ENCODE data around the gene LRRC9. TPM values are rescaled to one million over a fixed set of nuclear protein-coding genes. Genes with fewer than 3 reads are reported as not detected.

LRRC9 gene
- polyA plus RNA-seq, 1 of the 3 experiments (the other 2 are of a cell fraction), result not detected

GRCh38 chr14:59897757-59898383 lies 22.1 kb upstream of the LRRC9 start:
- WGBS (ENCODE audit: low lambda C conversion rate), result 16% methylated on average over 8 of the region's 8 CpGs
- Histone ChIP-seq H3K9me2 (no peaks in the 10 kb centered on the region), H3K9me3 (no peaks in the 10 kb centered on the region), H4K20me1 (ENCODE audit: insufficient read depth) (no peaks in the 10 kb centered on the region), H3K4me1 (ENCODE audit: control insufficient read depth in 1 of 2, insufficient read depth in 2 of 2, low read depth in 1 of 2, low read length in 1 of 2) (no peaks in the 10 kb centered on the region), H3K36me3 (replicated peaks in 1 of 2; ENCODE audit: control insufficient read depth in 1 of 2, insufficient read depth in 2 of 2, low read length in 1 of 2) (no peaks in the 10 kb centered on the region), H3K27ac (ENCODE audit: low read depth in 2 of 2, low read length in 1 of 2) (no peak overlapping the region), H3K4me3 (ENCODE audit: low read depth in 2 of 2, low read length in 1 of 2) (no peak overlapping the region; a peak in 1 of 4 replicates), H3F3A (replicated peaks; ENCODE audit: insufficient read depth) (no peaks in the 10 kb centered on the region), H2AFZ (ENCODE audit: low read depth) (no peak overlapping the region), H3K4me2 (no peak overlapping the region), H3K79me2 (ENCODE audit: insufficient read depth) (no peaks in the 10 kb centered on the region), H3K27me3 (ENCODE audit: insufficient read depth) (no peaks in the 10 kb centered on the region), H3K9ac (no peak overlapping the region)
- ChIA-PET POLR2A (interaction anchor here (1.2 kb wide), 1 partner anchor 190 kb away, joined by 3 read pairs; no protein-coding TSS in a partner anchor), CTCF (interaction anchor here (0.5 to 4.2 kb wide), 82 partner anchors 8 to 772 kb away, joined by 3 to 158 read pairs (median 4); partner anchors contain the start of genes CCDC175, JKAMP, L3HYPDH and LRRC9)
- peak; percentile 51 for DNase-seq
- TF ChIP-seq GATA2 (CRISPR knock-in tag; IDR thresholded peaks at IDR 0.05) (no peak), MXI1 (IDR thresholded peaks at IDR 0.05; ENCODE audit: low read depth, low read length) (no peak), PBX3 (IDR thresholded peaks at IDR 0.05) (no peak), POLR2AphosphoS5 (IDR thresholded peaks at IDR 0.05; ENCODE audit: low read depth, low read length) (no peak), FOXJ3 (CRISPR knock-in tag; IDR thresholded peaks at IDR 0.05) (no peak), MEF2A (IDR thresholded peaks at IDR 0.05; ENCODE audit: borderline replicate concordance, low read depth) (no peak), YY1 (IDR thresholded peaks at IDR 0.05; ENCODE audit: low read depth) (no peak), CTCF (IDR thresholded peaks at IDR 0.05) (peak; percentile 50), RAD21 (IDR thresholded peaks at IDR 0.05; ENCODE audit: low read length) (peak; percentile 91), SMC3 (IDR thresholded peaks at IDR 0.05; ENCODE audit: low read depth, low read length) (peak; percentile 79)
- TF ChIP-seq, protein P1, sequence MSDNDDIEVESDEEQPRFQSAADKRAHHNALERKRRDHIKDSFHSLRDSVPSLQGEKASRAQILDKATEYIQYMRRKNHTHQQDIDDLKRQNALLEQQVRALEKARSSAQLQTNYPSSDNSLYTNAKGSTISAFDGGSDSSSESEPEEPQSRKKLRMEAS (IDR thresholded peaks at IDR 0.05; ENCODE audit: low read depth), result no peak
- TF ChIP-seq, protein P2, sequence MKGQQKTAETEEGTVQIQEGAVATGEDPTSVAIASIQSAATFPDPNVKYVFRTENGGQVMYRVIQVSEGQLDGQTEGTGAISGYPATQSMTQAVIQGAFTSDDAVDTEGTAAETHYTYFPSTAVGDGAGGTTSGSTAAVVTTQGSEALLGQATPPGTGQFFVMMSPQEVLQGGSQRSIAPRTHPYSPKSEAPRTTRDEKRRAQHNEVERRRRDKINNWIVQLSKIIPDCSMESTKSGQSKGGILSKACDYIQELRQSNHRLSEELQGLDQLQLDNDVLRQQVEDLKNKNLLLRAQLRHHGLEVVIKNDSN (IDR thresholded peaks at IDR 0.05; ENCODE audit: borderline replicate concordance, low read depth), result no peak

DNA sequence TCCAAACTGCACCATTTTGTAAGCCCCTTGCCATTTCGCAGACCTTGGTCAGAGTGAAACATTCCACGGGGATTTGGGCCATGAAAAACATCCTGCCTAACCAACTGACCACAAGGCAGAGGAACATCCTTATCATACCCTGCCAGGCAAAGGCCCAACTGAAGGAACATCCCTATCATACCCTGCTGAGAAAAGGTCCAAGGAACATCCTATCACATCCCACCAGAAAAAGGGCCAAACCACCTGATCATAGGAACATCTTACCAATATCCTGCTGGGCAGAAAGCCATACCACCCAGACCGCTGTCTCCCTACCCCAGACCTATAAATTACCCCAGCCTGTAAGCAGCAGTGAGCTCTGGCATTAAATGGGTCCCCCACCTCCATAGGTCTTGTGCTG lies 19.4 kb upstream of the LRRC9 start:
- H3K4me3 ChIP-seq (ENCODE audit: low read depth in 2 of 2, low read length in 1 of 2), result no peak overlapping the region
- H3K9me2 ChIP-seq, result no peaks in the 10 kb centered on the region
- no peak overlapping the region for H2AFZ ChIP-seq (ENCODE audit: low read depth)
- no peak for DNase-seq
- no peak overlapping the region for H3K9ac ChIP-seq
- H3K9me3 ChIP-seq, result no peaks in the 10 kb centered on the region
- no peaks in the 10 kb centered on the region for H3F3A ChIP-seq (replicated peaks; ENCODE audit: insufficient read depth)
- no peak overlapping the region for H3K4me2 ChIP-seq
- H3K79me2 ChIP-seq (ENCODE audit: insufficient read depth), result no peaks in the 10 kb centered on the region
- no peaks in the 10 kb centered on the region for H3K36me3 ChIP-seq (replicated peaks in 1 of 2; ENCODE audit: control insufficient read depth in 1 of 2, insufficient read depth in 2 of 2, low read length in 1 of 2)
- no peaks in the 10 kb centered on the region for H4K20me1 ChIP-seq (ENCODE audit: insufficient read depth)
- ChIA-PET CTCF (interaction anchor here (0.6 to 2.2 kb wide), 4 partner anchors 268 to 805 kb away, joined by 3 to 6 read pairs (median 4); partner anchors contain the start of gene CCDC175), POLR2A (no interaction called here)
- H3K27ac ChIP-seq (ENCODE audit: low read depth in 2 of 2, low read length in 1 of 2), result no peak overlapping the region
- no peak for TF ChIP-seq GABPA (IDR thresholded peaks at IDR 0.05; ENCODE audit: low read depth)
- no peak for TF ChIP-seq NRF1 (IDR thresholded peaks at IDR 0.05; ENCODE audit: low read depth, low read length)
- no peak for TF ChIP-seq CHD2 (IDR thresholded peaks at IDR 0.05; ENCODE audit: low read length, partially characterized antibody)
- H3K4me1 ChIP-seq (ENCODE audit: control insufficient read depth in 1 of 2, insufficient read depth in 2 of 2, low read depth in 1 of 2, low read length in 1 of 2), result no peaks in the 10 kb centered on the region
- 31% methylated on average over 3 of the region's 3 CpGs for WGBS (ENCODE audit: low lambda C conversion rate)
- H3K27me3 ChIP-seq (ENCODE audit: insufficient read depth), result no peaks in the 10 kb centered on the region

All from SK-N-SH (cell line).